Left ventricle myocardium inferior (tissue), 1 donor: ENCODE data around the gene DISP3. TPM values are rescaled to one million over a fixed set of nuclear protein-coding genes. Genes with fewer than 3 reads are reported as not detected.

Source experiments
- DNase-seq: peaks from one replicate; pipeline ENCODE4 v3.0.0-alpha.2; 2020
- H3K27ac ChIP-seq: fragments of 200-600 bp; replicated peaks from 2 replicates; pipeline ENCODE4 v1.8.0; 2021
- H3K27me3 ChIP-seq: fragments of 200-600 bp; 2 replicates; pipeline ENCODE4 v1.8.0; 2021; ENCODE audit warnings: low read depth
- H3K36me3 ChIP-seq: fragments of 200-600 bp; 2 replicates; pipeline ENCODE4 v1.8.0; 2021
- H3K4me1 ChIP-seq: fragments of 200-600 bp; 2 replicates; pipeline ENCODE4 v1.8.0; 2021
- H3K4me3 ChIP-seq: fragments of 200-600 bp; 2 replicates; pipeline ENCODE4 v1.8.0; 2021; ENCODE audit warnings: mild to moderate bottlenecking, moderate library complexity
- H3K9me3 ChIP-seq: fragments of 200-600 bp; replicated peaks from 2 replicates; pipeline ENCODE4 v1.8.0; 2021
- CTCF ChIP-seq: fragments of 200-600 bp; IDR thresholded peaks from 2 replicates; pipeline ENCODE4 v1.8.0; 2021; ENCODE audit warnings: antibody characterized with exemption, mild to moderate bottlenecking, borderline replicate concordance
- intact Hi-C: fragments of 100-400 bp; cut with micrococcal nuclease; formaldehyde crosslinking; loops from one replicate; pipeline ENCODE4 v1.11.0; 2022
- total RNA-seq: library from RNA; stranded (reverse); fragmentation: NEBNext Ultra II Directional; extraction: Animal tissue kit (Norgen Biotek cat#: 25700); gene quantifications from one replicate; pipeline ENCODE4 v1.2.1, GENCODE V29; 2021
- donor health status: DM: no; HTN: yes; CAD: no; lungs with severe emphysema.

The DISP3 gene
- total RNA-seq, 1 donor from 2014 or later = not detected

GRCh38 chr1:11528611-11529261, 49.8 kb downstream of the DISP3 start:
- no peaks in the 10 kb centered on the region for H3K9me3 ChIP-seq
- DNase-seq = no peak
- intact Hi-C loops = no loop called here
- H3K27me3 ChIP-seq = peaks cover 37% of the 10 kb centered on the region
- no peaks in the 10 kb centered on the region for H3K4me1 ChIP-seq
- H3K36me3 ChIP-seq = no peaks in the 10 kb centered on the region
- no peak for TF ChIP-seq CTCF
- no peak overlapping the region for H3K27ac ChIP-seq
- H3K4me3 ChIP-seq = no peak overlapping the region

- peaks cover 37% of the 10 kb centered on the region for H3K27me3 ChIP-seq
- H3K4me3 ChIP-seq = no peak overlapping the region
- H3K9me3 ChIP-seq = no peaks in the 10 kb centered on the region
- intact Hi-C loops = no loop called here
- H3K4me1 ChIP-seq = no peaks in the 10 kb centered on the region
- TF ChIP-seq CTCF = no peak
- no peak for DNase-seq
- no peaks in the 10 kb centered on the region for H3K36me3 ChIP-seq
- no peak overlapping the region for H3K27ac ChIP-seq
These were observed 50.4 kb downstream of the DISP3 start for GRCh38 chr1:11529330-11529729.

- intact Hi-C loops = no loop called here
These were observed 51.1 kb downstream of the DISP3 start for GRCh38 chr1:11529763-11530730.

GRCh38 chr1:11530731-11531311, 51.9 kb downstream of the DISP3 start:
- Histone ChIP-seq H3K4me1 (no peaks in the 10 kb centered on the region), H3K27ac (no peak overlapping the region), H3K27me3 (peaks cover 51% of the 10 kb centered on the region), H3K36me3 (no peaks in the 10 kb centered on the region), H3K9me3 (no peaks in the 10 kb centered on the region), H3K4me3 (no peak overlapping the region)
- no peak for TF ChIP-seq CTCF
- no peak for DNase-seq
- intact Hi-C loops = no loop called here

More at GRCh38 chr1:11529763-11530730, 51.1 kb downstream of the DISP3 start:
- no peak for DNase-seq
- no peaks in the 10 kb centered on the region for H3K4me1 ChIP-seq
- TF ChIP-seq CTCF = no peak
- H3K27ac ChIP-seq = no peak overlapping the region
- no peak overlapping the region for H3K4me3 ChIP-seq
- peaks cover 45% of the 10 kb centered on the region for H3K27me3 ChIP-seq
- no peaks in the 10 kb centered on the region for H3K36me3 ChIP-seq
- H3K9me3 ChIP-seq = no peaks in the 10 kb centered on the region

GRCh38 chr1:11531314-11531870, 52.4 kb downstream of the DISP3 start:
- no peak for TF ChIP-seq CTCF
- DNase-seq = no peak
- no peak overlapping the region for H3K27ac ChIP-seq
- no peaks in the 10 kb centered on the region for H3K9me3 ChIP-seq
- intact Hi-C loops = no loop called here
- H3K36me3 ChIP-seq = no peaks in the 10 kb centered on the region
- H3K4me1 ChIP-seq = no peaks in the 10 kb centered on the region
- H3K4me3 ChIP-seq = no peak overlapping the region
- peaks cover 51% of the 10 kb centered on the region for H3K27me3 ChIP-seq
